Duodenal mucosa (tissue), 2 donors: ENCODE results near the gene LSP1.
A peak's percentile ranks its signal among the peaks of the same experiment; 100 is the strongest.

Source experiments
- H3K27ac ChIP-seq: one replicate; pipeline ENCODE4 v1.7.0; 2013; ENCODE audit warnings: low read depth, low read length
- H3K27me3 ChIP-seq, 2 donors: one replicate each; pipeline ENCODE4 v1.7.0; 2013; ENCODE audit warnings: low read length in 2 of 2, control low read depth in 1 of 2; ENCODE audit not compliant: insufficient read depth in 2 of 2, control insufficient read depth in 1 of 2
- H3K36me3 ChIP-seq, 2 donors: one replicate each; pipeline ENCODE4 v1.7.0; 2013; ENCODE audit warnings: low read length in 2 of 2, control low read depth in 1 of 2; ENCODE audit not compliant: insufficient read depth in 2 of 2, control insufficient read depth in 1 of 2
- H3K4me1 ChIP-seq, 2 donors: one replicate each; pipeline ENCODE4 v1.7.0; 2013; ENCODE audit warnings: low read length in 2 of 2, control low read depth in 1 of 2; ENCODE audit not compliant: insufficient read depth in 2 of 2, control insufficient read depth in 1 of 2
- H3K4me3 ChIP-seq, 2 donors: one replicate each; pipeline ENCODE4 v1.7.0; 2013; ENCODE audit warnings: low read length in 2 of 2, low read depth in 1 of 2
- H3K9ac ChIP-seq, 2 donors: one replicate each; pipeline ENCODE4 v1.7.0; 2013; ENCODE audit warnings: low read length in 2 of 2, low read depth in 1 of 2
- H3K9me3 ChIP-seq, 2 donors: one replicate each; pipeline ENCODE4 v1.7.0; 2013; ENCODE audit warnings: low read length in 2 of 2, control low read depth in 1 of 2; ENCODE audit not compliant: control insufficient read depth in 1 of 2

LSP1 gene

GRCh38 chr11:1858576-1858975 is 5.7 kb downstream of the LSP1 start:
- no peak overlapping the region for H3K9ac ChIP-seq
- H3K36me3 ChIP-seq = no peaks in the 10 kb centered on the region
- H3K27ac ChIP-seq = no peak overlapping the region
- H3K4me1 ChIP-seq = peaks cover 7 to 12% of the 10 kb centered on the region in 2 donors
- no peak overlapping the region for H3K4me3 ChIP-seq
- H3K27me3 ChIP-seq = no peaks in the 10 kb centered on the region
- H3K9me3 ChIP-seq = no peaks in the 10 kb centered on the region

GRCh38 chr11:1859004-1859403 is 6.1 kb downstream of the LSP1 start:
- H3K9me3 ChIP-seq = no peaks in the 10 kb centered on the region
- H3K9ac ChIP-seq = no peak overlapping the region
- peaks cover 9 to 14% of the 10 kb centered on the region in 2 donors for H3K4me1 ChIP-seq
- no peak overlapping the region for H3K4me3 ChIP-seq
- H3K27me3 ChIP-seq = no peaks in the 10 kb centered on the region
- H3K27ac ChIP-seq = no peak overlapping the region
- no peaks in the 10 kb centered on the region for H3K36me3 ChIP-seq

GRCh38 chr11:1860108-1860507 is 7.2 kb downstream of the LSP1 start:
- Histone ChIP-seq H3K9ac (no peak overlapping the region), H3K4me3 (no peak overlapping the region), H3K36me3 (no peaks in the 10 kb centered on the region), H3K4me1 (peaks cover 9 to 20% of the 10 kb centered on the region in 2 donors), H3K9me3 (no peaks in the 10 kb centered on the region), H3K27me3 (no peaks in the 10 kb centered on the region), H3K27ac (no peak overlapping the region)

- H3K27ac ChIP-seq = no peak overlapping the region
- no peaks in the 10 kb centered on the region for H3K27me3 ChIP-seq
- H3K9ac ChIP-seq = no peak overlapping the region
- H3K9me3 ChIP-seq = no peaks in the 10 kb centered on the region
- peaks cover 9 to 18% of the 10 kb centered on the region in 2 donors for H3K4me1 ChIP-seq
- no peak overlapping the region for H3K4me3 ChIP-seq
- H3K36me3 ChIP-seq = no peaks in the 10 kb centered on the region
These were observed 8.8 kb downstream of the LSP1 start for GRCh38 chr11:1861435-1862411.

GRCh38 chr11:1862588-1863351 is 9.9 kb downstream of the LSP1 start:
- Histone ChIP-seq H3K4me3 (no peak overlapping the region), H3K27ac (no peak overlapping the region)

GRCh38 chr11:1863352-1864216 is 10.7 kb downstream of the LSP1 start:
- Histone ChIP-seq H3K9me3 (no peaks in the 10 kb centered on the region), H3K4me3 (peak overlapping the region; percentile 3 to 43), H3K36me3 (no peaks in the 10 kb centered on the region), H3K27me3 (no peaks in the 10 kb centered on the region), H3K4me1 (peaks cover 9 to 21% of the 10 kb centered on the region in 2 donors), H3K9ac (no peak overlapping the region), H3K27ac (peak overlapping the region; percentile 32)

More at GRCh38 chr11:1862588-1863351, 9.9 kb downstream of the LSP1 start:
- Histone ChIP-seq H3K36me3 (no peaks in the 10 kb centered on the region), H3K9ac (no peak overlapping the region), H3K4me1 (peaks cover 9 to 18% of the 10 kb centered on the region in 2 donors), H3K9me3 (no peaks in the 10 kb centered on the region), H3K27me3 (no peaks in the 10 kb centered on the region)

- Histone ChIP-seq H3K9me3 (no peaks in the 10 kb centered on the region), H3K9ac (no peak overlapping the region), H3K4me3 (peak overlapping the region in 1 of 2 donors; percentile 43), H3K27me3 (no peaks in the 10 kb centered on the region), H3K27ac (peak overlapping the region; percentile 32), H3K36me3 (no peaks in the 10 kb centered on the region), H3K4me1 (peaks cover 9 to 24% of the 10 kb centered on the region in 2 donors)
These were observed 11.3 kb downstream of the LSP1 start for GRCh38 chr11:1864231-1864630.

- peak overlapping the region in 1 of 2 donors; percentile 21 for H3K4me3 ChIP-seq
- peaks cover 9 to 27% of the 10 kb centered on the region in 2 donors for H3K4me1 ChIP-seq
- no peak overlapping the region for H3K9ac ChIP-seq
- peak overlapping the region; percentile 42 for H3K27ac ChIP-seq
- no peaks in the 10 kb centered on the region for H3K9me3 ChIP-seq
- peaks cover 0 to 3% of the 10 kb centered on the region in 2 donors for H3K27me3 ChIP-seq
- no peaks in the 10 kb centered on the region for H3K36me3 ChIP-seq
These were observed 12.2 kb downstream of the LSP1 start for GRCh38 chr11:1864831-1865665.

- Histone ChIP-seq H3K9ac (no peak overlapping the region), H3K4me3 (no peak overlapping the region), H3K27ac (no peak overlapping the region), H3K36me3 (no peaks in the 10 kb centered on the region), H3K9me3 (no peaks in the 10 kb centered on the region), H3K27me3 (peaks cover 0 to 3% of the 10 kb centered on the region in 2 donors), H3K4me1 (peaks cover 9 to 29% of the 10 kb centered on the region in 2 donors)
These were observed 13.3 kb downstream of the LSP1 start for GRCh38 chr11:1866226-1866625.
